SU-DHL-6 (cell line): ENCODE results near the gene STXBP5.

Experiments
- H2AFZ ChIP-seq: fragments of 200-600 bp; sonication (generic); 2 replicates; pipeline ENCODE4 v1.6.1; 2014; ENCODE audit warnings: low read depth, mild to moderate bottlenecking, moderate library complexity, mixed read lengths, antibody characterized with exemption, low read length; ENCODE audit not compliant: severe bottlenecking
- H3F3A ChIP-seq: fragments of 200-600 bp; shearing (Covaris generic); 2 replicates; pipeline ENCODE4 v1.6.0; 2016; ENCODE audit warnings: antibody characterized with exemption, mild to moderate bottlenecking; ENCODE audit not compliant: insufficient read depth
- H3K27ac ChIP-seq: fragments of 200-600 bp; sonication (generic); 2 replicates; pipeline ENCODE4 v1.5.1; 2016; ENCODE audit warnings: low read depth, mild to moderate bottlenecking, low read length, moderate library complexity, mixed read lengths
- H3K27me3 ChIP-seq: fragments of 200-600 bp; sonication (generic), shearing (Covaris generic); 2 replicates; pipeline ENCODE4 v1.6.0; 2014; ENCODE audit warnings: mild to moderate bottlenecking, low read length
- H3K36me3 ChIP-seq: fragments of 200-600 bp; sonication (generic); 2 replicates; pipeline ENCODE4 v1.6.1; 2014; ENCODE audit warnings: mild to moderate bottlenecking, low read length, mixed read lengths
- H3K4me2 ChIP-seq: fragments of 300-600, 200-600 bp; shearing (Covaris generic), sonication (generic); 2 replicates; pipeline ENCODE4 v1.6.0; 2014; ENCODE audit warnings: low read length, low read depth, mild to moderate bottlenecking; ENCODE audit not compliant: poor library complexity, severe bottlenecking
- H3K4me3 ChIP-seq: fragments of 200-600 bp; sonication (generic); 2 replicates; pipeline ENCODE4 v1.5.1; 2014; ENCODE audit warnings: antibody characterized with exemption, low read length, mild to moderate bottlenecking, mixed read lengths; ENCODE audit not compliant: insufficient read depth, poor library complexity, severe bottlenecking
- H3K79me2 ChIP-seq: fragments of 200-600 bp; sonication (generic); 2 replicates; pipeline ENCODE4 v1.6.1; 2014; ENCODE audit warnings: mild to moderate bottlenecking, low read length, moderate library complexity; ENCODE audit not compliant: insufficient read depth
- H3K9ac ChIP-seq: fragments of 200-600 bp; sonication (generic); 2 replicates; pipeline ENCODE4 v1.7.0; 2014; ENCODE audit warnings: mild to moderate bottlenecking, low read length
- H3K9me2 ChIP-seq: fragments of 200-600 bp; sonication (generic); replicated peaks from 2 replicates; pipeline ENCODE4 v1.6.1; 2014; ENCODE audit warnings: low read length; ENCODE audit not compliant: insufficient read depth
- H3K9me3 ChIP-seq: fragments of 200-600 bp; sonication (generic); 2 replicates; pipeline ENCODE4 v1.6.1; 2014; ENCODE audit warnings: low read length, mixed read lengths; ENCODE audit not compliant: insufficient read depth
- H4K20me1 ChIP-seq: fragments of 200-600 bp; sonication (generic); 2 replicates; pipeline ENCODE4 v1.6.1; 2014; ENCODE audit warnings: low read depth, mild to moderate bottlenecking, antibody characterized with exemption, low read length, moderate library complexity, mixed read lengths
- EZH2phosphoT487 ChIP-seq: fragments of 200-600 bp; sonication (generic), shearing (Covaris generic); conservative IDR thresholded peaks from 2 replicates; pipeline ENCODE4 v1.6.1; 2018; ENCODE audit warnings: mild to moderate bottlenecking, antibody characterized with exemption, low read length, moderate library complexity, mixed read lengths
- TF ChIP-seq, protein P1 (sequence below): fragments of 200-600 bp; sonication (generic); IDR thresholded peaks from one replicate; pipeline ENCODE4 v1.5.1; 2017; ENCODE audit warnings: antibody characterized with exemption, mild to moderate bottlenecking, low read length, moderate library complexity; ENCODE audit not compliant: insufficient read depth, poor library complexity, severe bottlenecking

STXBP5 gene

DNA sequence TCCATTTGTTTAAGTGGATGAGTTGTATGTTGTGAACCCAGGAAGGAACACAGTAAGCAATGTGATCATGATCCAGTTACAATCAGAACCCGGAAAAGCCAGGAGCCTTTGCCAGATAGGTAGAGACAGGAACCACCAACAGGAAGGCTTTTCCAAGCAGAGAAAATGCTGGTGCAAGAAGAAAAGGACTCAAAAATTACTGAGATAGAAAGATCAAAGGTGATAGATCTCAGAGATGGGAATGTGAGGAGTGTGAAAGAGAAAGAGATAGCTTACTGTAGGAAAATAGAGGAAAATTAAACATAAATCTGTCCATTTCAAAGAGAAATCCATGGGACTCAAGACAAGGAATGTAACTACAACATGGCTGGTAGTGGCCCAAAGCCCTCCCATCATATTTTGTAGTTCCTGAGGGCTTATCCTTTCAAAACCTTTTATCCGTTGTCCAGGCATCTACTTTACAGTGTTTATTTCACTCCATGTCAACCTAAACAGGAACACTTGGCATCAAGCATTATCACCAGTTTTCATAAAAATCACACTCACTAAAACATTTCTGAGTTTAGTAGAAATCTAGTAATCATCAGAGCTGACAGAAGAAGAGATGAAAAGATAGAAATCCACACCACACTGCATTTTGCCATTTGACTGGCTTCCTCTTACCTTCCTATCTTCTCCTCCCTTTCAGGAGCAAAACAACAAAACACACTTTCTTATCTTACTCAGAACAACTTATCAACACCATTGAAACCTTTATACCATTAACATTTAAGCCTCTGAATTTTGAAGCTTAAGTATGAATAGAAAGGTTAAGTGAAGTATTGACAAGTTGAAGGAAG, 44.5 kb upstream of the STXBP5 start:
- Histone ChIP-seq H3K79me2 (no peaks in the 10 kb centered on the region), H4K20me1 (no peaks in the 10 kb centered on the region), H3K4me3 (no peak overlapping the region), H3K9me2 (no peaks in the 10 kb centered on the region), H3K27me3 (no peaks in the 10 kb centered on the region), H3K4me2 (no peak overlapping the region), H2AFZ (no peak overlapping the region), H3K9ac (no peak overlapping the region), H3K36me3 (no peaks in the 10 kb centered on the region), H3F3A (no peaks in the 10 kb centered on the region), H3K27ac (no peak overlapping the region), H3K9me3 (no peaks in the 10 kb centered on the region)
- TF ChIP-seq, protein P1, sequence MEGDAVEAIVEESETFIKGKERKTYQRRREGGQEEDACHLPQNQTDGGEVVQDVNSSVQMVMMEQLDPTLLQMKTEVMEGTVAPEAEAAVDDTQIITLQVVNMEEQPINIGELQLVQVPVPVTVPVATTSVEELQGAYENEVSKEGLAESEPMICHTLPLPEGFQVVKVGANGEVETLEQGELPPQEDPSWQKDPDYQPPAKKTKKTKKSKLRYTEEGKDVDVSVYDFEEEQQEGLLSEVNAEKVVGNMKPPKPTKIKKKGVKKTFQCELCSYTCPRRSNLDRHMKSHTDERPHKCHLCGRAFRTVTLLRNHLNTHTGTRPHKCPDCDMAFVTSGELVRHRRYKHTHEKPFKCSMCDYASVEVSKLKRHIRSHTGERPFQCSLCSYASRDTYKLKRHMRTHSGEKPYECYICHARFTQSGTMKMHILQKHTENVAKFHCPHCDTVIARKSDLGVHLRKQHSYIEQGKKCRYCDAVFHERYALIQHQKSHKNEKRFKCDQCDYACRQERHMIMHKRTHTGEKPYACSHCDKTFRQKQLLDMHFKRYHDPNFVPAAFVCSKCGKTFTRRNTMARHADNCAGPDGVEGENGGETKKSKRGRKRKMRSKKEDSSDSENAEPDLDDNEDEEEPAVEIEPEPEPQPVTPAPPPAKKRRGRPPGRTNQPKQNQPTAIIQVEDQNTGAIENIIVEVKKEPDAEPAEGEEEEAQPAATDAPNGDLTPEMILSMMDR, result no peak
- TF ChIP-seq EZH2phosphoT487, result no peak

DNA sequence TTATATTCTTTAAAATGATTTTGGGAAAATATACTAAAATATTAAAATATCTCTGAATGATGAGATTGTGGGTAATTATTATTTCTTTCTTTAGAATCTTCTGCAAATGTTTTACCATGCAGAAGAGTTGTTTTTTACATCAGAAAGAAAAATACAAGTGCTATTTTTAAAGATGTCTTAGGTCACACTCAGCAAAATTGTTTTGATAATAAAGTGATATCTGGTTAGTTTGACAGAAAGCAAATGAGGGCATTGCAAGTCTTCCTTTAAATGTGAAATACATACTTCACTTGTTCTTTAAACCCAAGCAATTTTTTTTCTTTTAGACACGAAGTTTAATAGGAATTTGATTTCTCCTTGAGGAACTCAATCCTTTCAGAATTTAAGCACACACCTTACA, 43.6 kb upstream of the STXBP5 start:
- Histone ChIP-seq H3K36me3 (no peaks in the 10 kb centered on the region), H3K4me3 (no peak overlapping the region), H3K27ac (no peak overlapping the region), H3K79me2 (no peaks in the 10 kb centered on the region), H3K9me2 (no peaks in the 10 kb centered on the region), H3K9ac (no peak overlapping the region), H3K4me2 (no peak overlapping the region), H2AFZ (no peak overlapping the region), H3F3A (no peaks in the 10 kb centered on the region), H3K27me3 (no peaks in the 10 kb centered on the region), H4K20me1 (no peaks in the 10 kb centered on the region), H3K9me3 (no peaks in the 10 kb centered on the region)
- TF ChIP-seq, protein P1, result no peak
- no peak for TF ChIP-seq EZH2phosphoT487

DNA sequence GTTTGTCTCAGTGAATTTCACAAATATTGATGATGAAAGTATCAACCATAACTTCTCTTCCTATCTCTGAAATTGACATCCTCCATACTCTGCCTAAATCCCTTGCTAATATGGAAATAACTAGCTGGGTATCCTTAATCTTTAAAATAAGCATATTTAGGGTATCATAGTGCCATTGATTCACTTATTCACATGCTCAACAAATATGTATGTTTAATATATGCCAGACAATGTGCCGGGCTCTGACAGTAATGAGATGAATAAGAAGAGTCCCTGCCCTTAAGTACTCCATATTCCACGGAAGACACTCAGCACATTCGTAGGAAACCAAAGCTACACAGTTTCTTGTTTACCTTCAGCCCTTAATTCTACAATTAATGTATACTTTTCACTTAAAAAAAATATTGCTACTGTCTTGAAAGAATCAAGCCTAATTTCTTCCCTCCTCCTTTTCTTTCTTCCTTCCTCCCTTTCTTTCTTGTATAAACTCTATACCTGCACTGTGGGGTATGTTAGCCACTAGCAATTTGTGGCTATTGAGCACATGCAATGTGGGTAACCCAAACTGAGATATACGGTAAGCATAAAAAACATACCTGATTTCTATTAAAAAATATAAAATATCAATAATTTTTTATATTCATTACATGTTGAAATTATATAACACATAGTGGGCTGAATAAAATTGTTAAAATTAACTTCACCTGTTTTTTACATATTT, 42.8 kb upstream of the STXBP5 start:
- H3K79me2 ChIP-seq, result no peaks in the 10 kb centered on the region
- TF ChIP-seq EZH2phosphoT487, result no peak
- TF ChIP-seq, protein P1, result no peak
- H4K20me1 ChIP-seq, result no peaks in the 10 kb centered on the region
- no peak overlapping the region for H2AFZ ChIP-seq
- H3K9ac ChIP-seq, result no peak overlapping the region
- H3K9me2 ChIP-seq, result no peaks in the 10 kb centered on the region
- H3K27me3 ChIP-seq, result no peaks in the 10 kb centered on the region
- H3K9me3 ChIP-seq, result no peaks in the 10 kb centered on the region
- H3K36me3 ChIP-seq, result no peaks in the 10 kb centered on the region
- H3K4me2 ChIP-seq, result no peak overlapping the region
- H3K27ac ChIP-seq, result no peak overlapping the region
- H3K4me3 ChIP-seq, result no peak overlapping the region
- H3F3A ChIP-seq, result no peaks in the 10 kb centered on the region
